Lung (tissue), 12 donors: ENCODE data around the gene PRR22. TPM values are rescaled to one million over a fixed set of nuclear protein-coding genes. Genes with fewer than 3 reads are reported as not detected.

Source experiments
- ATAC-seq: fragments of 200-7000 bp; cut with Tn5 transposase; one replicate; pipeline ENCODE4 v1.9.1; 2020; ENCODE audit warnings: moderate number of reproducible peaks; ENCODE audit not compliant: insufficient read depth, low FRiP score
- DNase-seq, 3 donors: peaks; one replicate each; pipeline ENCODE4 v3.0.0-alpha.2; 2013 to 2017
- H3K27ac ChIP-seq, 2 donors: one replicate each; pipeline ENCODE4 v1.5.1; 2013; ENCODE audit warnings: mild to moderate bottlenecking in 2 of 2, moderate library complexity in 2 of 2, control low read depth in 1 of 2, inconsistent platforms in 1 of 2, low read depth in 1 of 2, low read length in 1 of 2
- H3K27me3 ChIP-seq, 3 donors: one replicate each; pipeline ENCODE4 v1.5.1; 2013; ENCODE audit warnings: low read length in 2 of 3; ENCODE audit not compliant: control insufficient read depth in 3 of 3, insufficient read depth in 3 of 3
- H3K36me3 ChIP-seq, 4 donors: one replicate each; pipeline ENCODE4 v1.5.1; 2013; ENCODE audit warnings: low read length in 4 of 4, mild to moderate bottlenecking in 1 of 4, moderate library complexity in 1 of 4; ENCODE audit not compliant: control insufficient read depth in 4 of 4, insufficient read depth in 4 of 4
- H3K4me1 ChIP-seq, 5 donors: one replicate each; pipeline ENCODE4 v1.5.1; 2013; ENCODE audit warnings: low read length in 5 of 5, mild to moderate bottlenecking in 2 of 5, moderate library complexity in 1 of 5; ENCODE audit not compliant: control insufficient read depth in 5 of 5, insufficient read depth in 5 of 5
- H3K4me3 ChIP-seq: one replicate; pipeline ENCODE4 v1.5.1; 2013; ENCODE audit warnings: mild to moderate bottlenecking, control low read depth, moderate library complexity
- H3K9ac ChIP-seq, 2 donors: one replicate each; pipeline ENCODE4 v1.5.1; 2013; ENCODE audit warnings: low read length in 2 of 2, control low read depth in 1 of 2; ENCODE audit not compliant: insufficient read depth in 1 of 2
- H3K9me3 ChIP-seq, 4 donors: one replicate each; pipeline ENCODE4 v1.5.1; 2013; ENCODE audit warnings: low read length in 3 of 4, mild to moderate bottlenecking in 1 of 4, moderate library complexity in 1 of 4; ENCODE audit not compliant: control insufficient read depth in 4 of 4, insufficient read depth in 3 of 4
- CTCF ChIP-seq: IDR thresholded peaks from 2 replicates; pipeline ENCODE4 v1.5.1; 2012; ENCODE audit warnings: mild to moderate bottlenecking; ENCODE audit errors: control extremely low read depth, extremely low read depth
- WGBS, 2 donors: extraction: QIAGEN DNeasy Blood & Tissue Kit; methylation state at CpG; one replicate each; pipeline ENCODE4 v1.1.7; 2013; 5-methylcytosine and 5-hydroxymethylcytosine counted together
- polyA plus RNA-seq, 2 donors: library from polyadenylated mRNA; stranded (reverse); fragments of 200-250 nt; gene quantifications; one replicate each; pipeline ENCODE4 v1.2.1, GENCODE V29; 2013
- total RNA-seq, 2 donors: library from RNA; depleted of rRNA in 1 of 2; stranded (reverse); fragments of >200 nt in 1 of 2; gene quantifications; one replicate each; pipeline ENCODE4 v1.2.1, GENCODE V29; 2014 to 2021
- donor health status: control.
- donor health status: control.
- donor health status: Bipolar disorder and iron deficiency.
- donor health status: healthy.
- donor health status: DM: yes; HTN: yes; CAD: no.

Gene PRR22
- total and polyA plus RNA-seq, 4 donors, result 0.20 to 6.8 (median 4.4) TPM

GRCh38 chr19:5825178-5825577, 40.6 kb upstream of the PRR22 start:
- peaks cover 0 to 21% (median 0%) of the 10 kb centered on the region in 5 donors for H3K4me1 ChIP-seq
- ATAC-seq (no peak), DNase-seq (no peak)
- peaks cover 0 to 4% (median 0%) of the 10 kb centered on the region in 3 donors for H3K27me3 ChIP-seq
- TF ChIP-seq CTCF, result no peak
- no peaks in the 10 kb centered on the region for H3K36me3 ChIP-seq
- H3K9ac ChIP-seq, result no peak overlapping the region
- no peak overlapping the region for H3K4me3 ChIP-seq
- 89 to 94% methylated on average over 21 of the region's 21 CpGs for WGBS, 2 donors
- no peak overlapping the region for H3K27ac ChIP-seq
- H3K9me3 ChIP-seq, result peaks cover 0 to 2% (median 0%) of the 10 kb centered on the region in 4 donors

- WGBS, 2 donors, result 90 to 97% methylated on average over 10 of the region's 10 CpGs
- Histone ChIP-seq H3K4me3 (no peak overlapping the region), H3K9ac (no peak overlapping the region), H3K36me3 (no peaks in the 10 kb centered on the region), H3K9me3 (peaks cover 0 to 2% (median 0%) of the 10 kb centered on the region in 4 donors), H3K4me1 (peaks cover 0 to 20% (median 0%) of the 10 kb centered on the region in 5 donors), H3K27me3 (peaks cover 0 to 2% (median 0%) of the 10 kb centered on the region in 3 donors), H3K27ac (no peak overlapping the region)
- DNase-seq (no peak), ATAC-seq (no peak)
- TF ChIP-seq CTCF, result no peak
Observed at GRCh38 chr19:5824751-5825150, 40.2 kb upstream of the PRR22 start.

GRCh38 chr19:5823579-5824281, 39.2 kb upstream of the PRR22 start:
- no peak for ATAC-seq
- peaks cover 0 to 10% (median 0%) of the 10 kb centered on the region in 5 donors for H3K4me1 ChIP-seq
- no peak overlapping the region for H3K9ac ChIP-seq
- no peak for DNase-seq
- H3K9me3 ChIP-seq, result peaks cover 0 to 2% (median 0%) of the 10 kb centered on the region in 4 donors
- WGBS, 2 donors, result 88 to 93% methylated on average over 30 of the region's 30 CpGs
- no peaks in the 10 kb centered on the region for H3K27me3 ChIP-seq
- H3K27ac ChIP-seq, result no peak overlapping the region
- no peak for TF ChIP-seq CTCF
- no peak overlapping the region for H3K4me3 ChIP-seq
- H3K36me3 ChIP-seq, result no peaks in the 10 kb centered on the region
